HG02870 (cell line): ENCODE measurements around the gene NELL1.

Source experiments
- ATAC-seq: cut with Tn5 transposase; IDR thresholded peaks from one replicate; pipeline ENCODE4 v1.9.1; 2021; ENCODE audit warnings: mild to moderate bottlenecking, moderate library complexity; ENCODE audit not compliant: unreplicated experiment

Gene NELL1

GRCh38 chr11:21614961-21615360 lies 945.6 kb downstream of the NELL1 start:
- ATAC-seq = no peak

GRCh38 chr11:21615955-21616371 lies 946.6 kb downstream of the NELL1 start:
- ATAC-seq = no peak

GRCh38 chr11:21622566-21622965 lies 953.2 kb downstream of the NELL1 start:
- no peak for ATAC-seq

GRCh38 chr11:21622995-21623394 lies 953.6 kb downstream of the NELL1 start:
- no peak for ATAC-seq
